GM19463 (cell line): ENCODE data around the gene ZFYVE9.
"Not testable (repeated sequence)": the region's sequence is repeated elsewhere in the genome, so short reads cannot be mapped to it uniquely, and the experiment has no call there.

Experiments used
- ATAC-seq: cut with Tn5 transposase; IDR thresholded peaks from one replicate; pipeline ENCODE4 v1.9.1; 2021; ENCODE audit warnings: mild to moderate bottlenecking, moderate library complexity; ENCODE audit not compliant: unreplicated experiment

Gene ZFYVE9

DNA sequence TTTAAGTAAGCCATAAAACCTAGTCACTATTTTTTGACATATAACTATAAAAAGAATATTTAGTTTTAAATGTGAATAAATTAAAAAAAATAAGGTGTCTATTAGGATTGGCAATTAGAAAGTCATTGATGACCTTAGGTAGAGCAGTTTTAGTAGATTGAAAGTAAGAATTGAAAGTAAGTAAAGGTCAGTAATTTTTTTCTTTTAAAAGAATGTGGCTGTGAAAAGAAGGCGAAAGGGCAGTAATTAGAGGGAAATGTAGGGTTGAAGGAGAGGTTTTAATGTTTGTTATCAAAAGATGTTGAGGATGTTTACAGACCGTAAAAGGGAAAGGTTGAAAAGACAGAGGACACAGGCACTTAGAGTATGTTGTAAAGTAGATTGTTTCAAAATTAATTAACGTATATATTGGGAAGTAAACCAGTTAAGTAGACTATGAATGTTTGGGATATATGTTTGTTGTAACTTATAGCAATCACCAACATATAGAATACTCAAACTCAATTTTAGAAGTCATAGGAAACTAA lies 41.0 kb downstream of the ZFYVE9 start:
- no peak for ATAC-seq

DNA sequence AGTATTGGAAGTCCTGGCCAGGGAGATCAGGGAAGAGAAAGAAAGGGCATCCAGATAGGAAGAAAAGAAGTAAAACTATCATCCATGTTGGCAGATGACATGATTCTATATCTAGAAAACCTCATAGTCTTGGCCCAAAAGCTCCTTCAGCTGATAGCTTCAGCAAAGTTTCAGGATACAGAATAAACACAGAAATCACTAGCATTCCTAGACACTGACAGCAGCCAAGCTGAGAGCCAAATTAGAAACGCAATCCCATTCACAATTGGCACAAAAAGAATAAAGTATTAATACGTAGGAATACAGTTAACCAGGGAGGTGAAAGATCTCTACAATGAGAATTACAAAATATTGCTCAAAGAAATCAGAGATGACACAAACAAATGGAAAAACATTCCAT lies 44.6 kb downstream of the ZFYVE9 start:
- no peak for ATAC-seq

DNA sequence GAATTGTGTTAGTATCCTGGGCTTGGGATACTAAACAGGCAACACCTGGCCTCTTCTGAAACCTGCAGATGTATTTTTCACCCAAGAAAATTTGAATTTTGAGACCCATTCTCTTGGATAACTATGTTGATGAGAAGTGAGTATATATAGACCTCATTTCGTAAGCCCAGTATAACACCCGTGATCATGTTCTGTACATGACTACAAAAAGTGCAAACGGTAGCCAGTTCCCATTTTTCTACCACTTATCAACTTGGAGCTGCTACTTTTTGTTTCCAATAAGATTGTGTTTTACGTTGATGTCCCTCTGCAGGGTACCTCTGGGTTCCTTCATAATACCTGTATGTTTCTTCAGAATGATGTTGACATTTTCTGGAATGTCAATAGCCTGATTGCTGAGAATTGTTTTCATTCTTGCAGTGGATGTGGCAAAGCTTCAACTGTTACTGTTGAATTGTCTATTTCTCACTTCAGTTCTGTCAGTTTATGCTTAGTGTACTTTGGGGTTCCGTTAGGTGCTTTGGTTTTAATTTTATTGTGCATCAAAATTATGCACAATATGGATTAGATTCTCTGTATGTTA lies 48.1 kb downstream of the ZFYVE9 start:
- ATAC-seq: no peak

DNA sequence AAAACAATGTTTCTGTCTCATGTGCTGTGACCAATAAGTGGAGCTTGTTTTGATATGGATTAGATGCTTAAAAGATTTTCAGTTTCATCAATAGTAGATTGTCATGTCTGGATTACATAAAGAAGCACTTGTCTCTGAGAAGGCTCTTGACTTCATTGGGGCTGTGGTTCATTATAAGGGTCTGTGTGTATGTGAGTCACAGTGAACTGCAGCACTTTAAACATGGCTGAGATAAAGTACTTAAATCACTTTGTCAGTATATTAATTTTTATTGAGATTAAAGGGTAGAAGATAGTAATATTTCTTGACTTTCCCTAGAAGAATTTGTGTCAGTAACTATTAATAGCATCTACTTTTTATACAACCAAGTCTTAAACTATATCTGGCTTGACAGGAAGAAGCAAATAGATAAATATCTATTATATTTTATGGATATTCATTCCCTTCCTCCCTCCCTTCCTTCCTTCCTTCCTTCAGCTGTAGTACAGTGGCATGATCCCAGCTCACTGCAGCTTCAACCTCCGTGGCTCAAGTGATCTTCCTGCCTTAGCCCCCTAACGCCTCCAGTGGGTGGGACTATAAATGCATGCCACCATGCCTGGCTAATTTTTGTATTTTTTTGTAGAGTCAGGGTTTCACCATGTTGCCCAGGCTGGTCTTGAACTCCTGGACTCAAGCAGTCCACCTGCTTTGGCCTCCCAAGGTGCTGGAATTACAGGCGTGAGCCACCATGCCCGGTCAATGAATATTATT lies 48.8 kb downstream of the ZFYVE9 start:
- ATAC-seq: no peak

DNA sequence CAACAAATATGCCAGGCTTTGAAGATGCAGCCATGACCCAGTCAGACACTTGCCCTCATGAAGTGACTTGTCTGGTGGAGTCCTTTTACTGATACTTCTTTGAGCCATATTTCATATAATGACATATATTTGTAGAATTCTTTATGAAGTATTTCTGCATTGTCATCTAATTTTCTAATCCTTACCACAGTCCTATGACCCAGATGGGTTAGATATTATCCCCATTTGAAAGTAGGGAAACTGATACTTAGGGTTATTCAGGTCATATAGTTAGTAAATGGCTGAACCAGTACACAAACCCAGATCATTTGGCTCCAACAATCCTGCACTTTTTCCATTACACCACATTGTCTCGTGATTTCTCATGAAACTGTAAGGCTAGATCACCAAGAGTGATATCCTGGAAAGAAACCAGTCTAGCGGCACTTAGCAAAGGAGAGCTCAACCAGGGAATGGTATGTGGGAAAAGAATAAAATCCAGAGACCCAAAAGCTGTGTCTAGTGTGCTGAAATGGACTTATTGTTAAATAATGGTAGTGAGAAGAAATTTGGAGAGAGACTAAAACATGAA lies 49.6 kb downstream of the ZFYVE9 start:
- ATAC-seq: no peak

DNA sequence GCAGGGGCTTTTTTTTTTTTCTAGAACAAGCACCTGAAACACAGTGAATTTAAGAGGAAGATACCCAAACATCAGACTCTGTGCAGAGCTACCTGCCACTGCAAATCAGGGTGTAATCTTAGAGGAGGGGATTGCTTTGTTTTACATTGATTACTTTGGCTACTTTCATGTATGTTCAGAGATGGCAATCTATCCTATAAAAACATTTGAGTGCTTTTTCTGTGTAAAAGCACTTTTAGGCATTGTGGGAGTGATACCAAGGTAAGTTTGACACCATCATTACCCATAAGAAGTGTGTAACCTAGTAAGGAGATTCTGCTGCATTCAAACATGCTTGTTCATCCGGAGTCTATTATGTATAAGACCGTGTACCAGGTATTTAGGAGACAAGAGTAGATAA lies 50.1 kb downstream of the ZFYVE9 start:
- no peak for ATAC-seq

DNA sequence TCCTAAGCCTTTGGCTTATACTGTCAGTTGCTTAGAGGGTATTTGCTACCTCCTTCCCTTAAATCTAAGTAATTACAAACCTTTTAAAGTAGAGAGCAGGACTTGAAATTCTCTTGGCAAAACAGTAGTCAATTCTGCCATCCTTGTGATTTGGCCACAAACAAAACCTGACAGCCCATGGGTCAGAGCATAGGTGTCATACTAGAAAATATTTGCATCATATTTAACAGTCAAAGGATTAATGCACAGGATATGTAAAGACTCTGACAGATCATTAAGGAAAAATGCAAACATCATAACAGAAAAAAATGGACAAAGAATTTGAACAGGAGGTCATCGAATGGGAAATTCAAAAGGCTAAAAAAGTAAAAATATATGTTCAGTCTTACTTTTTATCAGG lies 50.5 kb downstream of the ZFYVE9 start:
- ATAC-seq: no peak

DNA sequence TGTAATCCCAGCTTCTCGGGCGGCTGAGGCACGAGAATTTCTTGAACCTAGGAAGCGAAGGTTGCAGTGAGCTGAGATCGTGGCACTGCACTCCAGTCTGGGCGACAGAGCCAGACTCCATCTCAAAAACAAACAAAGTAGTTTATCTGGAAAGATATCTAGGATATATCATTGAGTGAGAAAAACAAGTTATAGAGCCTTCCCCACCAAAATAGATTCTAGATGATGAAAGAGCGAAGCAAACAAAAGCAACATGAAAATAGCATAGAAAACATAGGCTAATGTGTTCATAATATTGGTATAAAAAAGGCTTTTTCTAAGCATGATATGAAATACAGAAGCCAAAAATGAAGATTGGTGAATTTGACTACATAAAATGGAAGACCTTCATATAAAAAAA lies 52.1 kb downstream of the ZFYVE9 start:
- ATAC-seq: no peak

DNA sequence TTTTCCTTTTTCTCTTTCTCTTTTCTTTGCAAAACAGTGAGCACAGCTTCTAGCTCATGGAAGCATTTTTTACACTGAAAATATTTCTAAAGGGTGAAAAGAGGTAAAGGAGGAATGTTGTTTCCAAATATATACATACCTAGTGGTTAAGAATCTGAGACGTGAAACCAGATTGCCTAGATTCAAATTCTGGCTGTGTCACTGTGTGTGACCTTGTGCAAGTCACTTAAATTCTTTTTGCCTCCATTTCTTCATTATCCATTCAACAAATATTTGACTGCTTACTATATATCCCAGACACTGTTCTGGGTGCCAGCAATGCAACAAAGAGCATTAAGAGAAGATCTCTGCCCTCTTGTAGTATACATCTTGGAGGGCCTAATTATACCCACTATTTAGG lies 53.3 kb downstream of the ZFYVE9 start:
- no peak for ATAC-seq

DNA sequence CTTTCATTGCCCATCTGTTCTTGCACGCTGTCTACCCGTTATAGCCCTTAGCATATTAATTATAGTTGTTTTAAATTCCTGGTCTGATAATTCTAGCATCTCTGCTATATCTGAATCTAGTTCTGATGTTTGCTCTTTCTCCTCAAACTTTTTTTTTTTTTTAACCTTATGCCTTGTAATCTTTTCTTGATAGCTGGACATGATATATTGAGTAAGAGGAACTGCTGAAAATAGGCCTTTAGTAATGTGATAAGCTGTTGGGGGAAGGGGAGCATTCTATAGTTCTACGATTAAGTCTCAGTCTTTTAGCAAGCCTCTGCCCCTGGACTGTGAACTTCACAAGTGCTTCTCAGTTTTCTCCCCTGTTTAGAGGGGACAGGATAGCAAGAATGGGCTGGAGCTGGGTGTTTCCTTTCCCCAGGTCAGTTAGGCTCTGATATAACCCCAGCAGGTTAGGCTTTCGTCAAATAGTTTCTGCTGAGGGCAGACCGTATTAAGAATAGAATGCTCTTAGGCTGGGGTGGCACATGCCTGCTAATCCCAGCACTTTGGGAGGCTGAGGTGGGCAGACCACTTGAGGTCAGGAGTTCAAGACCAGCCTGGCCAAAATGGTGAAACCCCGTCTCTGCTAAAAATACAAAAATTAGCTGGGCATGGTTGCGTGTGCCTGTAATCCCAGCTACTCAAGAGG lies 62.2 kb downstream of the ZFYVE9 start:
- ATAC-seq: no peak

DNA sequence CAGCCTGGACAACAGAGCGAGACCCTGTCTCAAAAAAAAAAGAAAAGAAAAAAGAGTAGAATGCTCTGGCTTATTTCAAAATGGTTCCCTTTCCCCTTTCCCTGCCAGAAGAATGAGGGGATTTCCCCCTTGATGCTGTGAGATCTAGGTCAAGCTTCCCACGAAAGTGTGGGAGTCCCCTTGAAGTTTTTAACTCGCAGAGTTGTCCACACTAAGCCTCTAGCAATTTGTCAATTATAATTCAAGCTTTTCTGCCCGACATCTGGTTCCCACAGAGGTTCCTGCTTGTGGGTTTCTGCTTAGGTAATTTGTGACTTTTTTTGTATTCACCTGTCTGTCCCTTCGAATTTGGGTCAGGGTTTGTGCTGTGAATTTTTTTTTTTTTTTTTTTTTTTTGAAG lies 62.8 kb downstream of the ZFYVE9 start:
- ATAC-seq: no peak

DNA sequence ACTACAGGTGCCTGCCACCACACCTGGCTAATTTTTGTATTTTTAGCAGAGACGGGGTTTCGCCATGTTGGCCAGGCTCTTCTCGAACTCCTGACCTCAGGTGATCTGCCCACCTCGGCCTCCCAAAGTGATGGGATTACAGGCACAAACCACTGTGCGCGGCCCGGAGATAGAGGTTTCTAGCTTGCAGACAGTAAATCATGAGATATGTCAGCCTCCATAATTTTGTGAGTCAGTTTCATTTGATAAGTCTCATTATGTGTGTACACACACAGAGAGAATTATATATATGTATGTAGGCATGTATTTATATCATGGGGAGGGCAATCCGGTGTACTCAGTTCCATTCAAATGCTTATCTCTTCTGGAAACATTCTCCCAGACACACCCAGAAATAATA lies 64.8 kb downstream of the ZFYVE9 start:
- not testable (repeated sequence) for ATAC-seq

DNA sequence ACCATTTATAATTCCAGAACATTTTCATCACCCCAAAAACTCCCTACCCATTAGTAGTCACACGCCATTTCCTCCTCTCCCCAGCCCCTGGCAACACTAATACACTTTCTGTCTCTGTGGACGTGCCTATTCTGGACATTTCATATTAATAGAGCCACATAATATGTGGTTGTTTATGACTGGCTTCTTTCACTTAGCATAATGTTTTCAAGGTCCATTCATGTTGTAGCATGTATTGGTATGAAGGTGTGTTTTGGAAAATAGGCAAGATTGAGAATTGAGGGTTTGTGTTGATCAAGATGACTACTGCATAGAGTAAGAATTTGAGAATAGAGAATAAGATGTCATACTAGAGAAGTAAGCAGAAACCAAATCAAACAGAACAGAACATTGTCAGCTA lies 67.5 kb downstream of the ZFYVE9 start:
- no peak for ATAC-seq

DNA sequence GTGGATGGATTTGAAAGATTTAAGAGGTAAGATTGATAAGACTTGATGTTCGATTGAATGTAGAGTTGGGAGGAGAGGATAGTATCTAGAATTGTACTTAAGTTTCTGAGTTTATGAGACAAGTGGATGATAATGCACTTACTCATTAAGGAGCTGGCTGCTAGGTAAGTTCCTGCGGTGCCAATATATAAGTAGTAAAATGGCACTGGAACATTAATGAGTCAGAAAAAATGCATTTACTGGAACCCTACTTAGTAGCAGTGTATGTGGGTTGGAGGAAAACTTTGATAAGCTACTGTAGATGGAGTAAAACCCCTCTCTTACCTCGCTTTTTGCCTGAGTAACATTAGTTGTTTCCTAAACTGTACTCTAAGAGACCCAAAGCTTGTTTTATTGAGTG lies 68.2 kb downstream of the ZFYVE9 start:
- no peak for ATAC-seq

DNA sequence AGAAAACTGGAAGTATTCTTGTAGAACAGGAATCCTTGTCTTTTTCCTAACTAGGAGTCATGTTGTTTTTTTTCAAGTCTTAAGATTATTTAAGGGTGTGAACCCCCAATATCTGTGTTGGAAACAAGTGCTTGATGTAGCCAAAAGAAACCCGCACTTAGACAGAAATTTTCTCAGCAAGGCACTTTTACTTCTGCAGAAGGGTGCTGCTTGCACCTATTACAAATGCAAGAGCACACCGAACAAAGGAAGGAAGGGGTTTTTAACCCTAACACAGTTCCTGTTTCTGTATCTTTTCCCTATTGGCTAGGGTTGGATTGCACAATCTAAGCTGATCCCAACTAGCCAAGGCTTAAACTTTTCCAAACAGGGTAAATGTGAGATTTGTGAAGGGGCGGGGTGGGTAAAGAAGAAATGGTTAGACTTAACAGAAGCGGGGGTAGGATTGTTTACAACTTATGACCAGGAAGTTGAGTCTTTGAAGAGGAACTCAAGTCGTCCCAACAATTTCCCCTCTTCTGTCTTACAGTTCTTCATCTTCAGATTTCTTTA lies 75.1 kb downstream of the ZFYVE9 start:
- ATAC-seq: no peak

DNA sequence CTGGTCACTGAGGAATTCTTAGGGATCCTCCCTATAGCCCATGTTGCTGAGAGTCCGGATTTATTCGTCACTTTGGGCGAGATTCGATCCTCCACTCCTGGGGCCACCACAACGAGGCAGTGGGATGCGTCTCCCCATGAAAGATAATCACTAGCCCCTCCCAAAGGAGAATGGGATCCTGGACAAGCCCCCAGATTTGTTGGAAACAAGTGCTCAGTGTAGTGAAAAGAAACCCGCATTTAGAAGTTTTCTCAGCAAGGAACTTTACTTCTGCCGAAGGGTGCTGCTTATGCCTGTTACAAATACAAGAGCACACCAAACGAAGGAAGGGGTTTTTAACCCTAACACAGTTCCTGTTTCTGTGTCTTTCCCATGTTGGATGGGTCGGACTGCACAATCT lies 83.3 kb downstream of the ZFYVE9 start:
- ATAC-seq: no peak

DNA sequence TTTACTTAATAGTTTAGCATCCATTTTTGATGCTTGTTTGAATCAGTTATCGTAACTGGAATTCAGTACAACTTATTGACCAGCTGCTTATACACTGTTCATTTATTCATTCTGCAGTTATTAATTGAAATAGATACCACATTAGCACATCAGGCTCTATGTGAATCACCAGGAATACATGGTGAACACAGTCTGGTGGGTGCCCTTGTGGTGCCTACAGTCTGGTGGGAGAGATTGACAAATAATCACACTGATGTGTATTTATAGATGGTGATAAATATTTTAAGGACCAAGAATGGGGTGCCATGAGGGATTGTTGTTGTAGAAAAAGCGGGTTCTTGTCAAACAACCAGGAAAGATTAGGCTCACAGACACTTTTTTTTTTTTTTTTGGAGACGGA lies 87.6 kb downstream of the ZFYVE9 start:
- ATAC-seq: no peak

DNA sequence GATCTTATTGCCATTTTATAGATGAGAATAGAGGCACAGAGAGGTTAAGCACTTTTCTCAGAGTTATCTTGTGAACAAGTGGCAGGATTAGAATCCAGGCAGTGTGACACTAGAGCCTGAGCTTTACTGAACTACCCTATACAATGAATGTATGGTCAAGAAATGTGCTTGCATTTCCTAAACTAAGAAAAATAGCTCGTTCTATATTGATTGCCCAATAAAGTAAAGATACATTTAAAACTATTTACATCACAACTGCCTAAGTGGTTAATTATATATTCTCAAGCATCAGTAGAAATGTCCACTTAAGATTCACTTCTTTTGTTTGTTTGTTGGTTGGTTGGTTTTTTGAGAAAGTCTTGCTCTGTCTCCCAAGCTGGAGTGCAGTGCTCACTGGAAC lies 91.6 kb downstream of the ZFYVE9 start:
- ATAC-seq: no peak

DNA sequence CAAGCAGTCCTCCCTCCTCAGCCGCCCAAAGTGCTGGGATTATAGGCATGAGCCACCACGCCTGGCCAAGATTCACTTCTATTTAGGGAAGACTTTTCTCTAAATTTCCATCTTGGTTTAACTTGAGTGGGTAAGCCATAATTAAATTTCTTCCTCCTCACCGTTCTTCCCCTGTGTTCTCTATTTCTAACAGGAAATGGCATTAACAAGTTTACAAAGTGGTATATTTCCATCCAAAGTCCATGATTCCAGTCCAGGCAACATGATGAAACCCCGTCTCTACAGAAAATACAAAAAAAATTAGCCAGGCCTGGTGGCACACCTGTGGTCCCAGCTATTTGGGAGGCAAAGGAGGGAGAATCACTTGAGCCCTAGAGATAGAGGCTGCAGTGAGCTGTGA lies 92.1 kb downstream of the ZFYVE9 start:
- no peak for ATAC-seq

DNA sequence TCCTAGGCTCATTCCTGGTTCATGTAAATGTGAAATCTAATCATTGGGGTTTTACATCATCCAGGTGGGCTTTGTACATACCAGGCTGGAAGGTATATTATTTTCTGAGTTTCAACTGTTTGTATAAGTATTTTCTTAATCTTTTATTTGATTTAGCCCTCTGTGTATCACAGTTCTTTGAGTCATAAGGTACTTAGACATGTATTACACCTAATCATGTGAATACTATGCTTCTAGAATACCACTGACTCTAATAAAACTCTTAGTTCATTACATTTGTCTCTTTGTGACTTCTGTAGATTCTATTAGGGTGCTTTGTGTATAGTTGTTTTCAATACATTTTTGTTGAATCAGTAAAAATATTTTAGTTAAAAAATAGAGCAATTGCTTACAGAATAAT lies 92.8 kb downstream of the ZFYVE9 start:
- no peak for ATAC-seq

DNA sequence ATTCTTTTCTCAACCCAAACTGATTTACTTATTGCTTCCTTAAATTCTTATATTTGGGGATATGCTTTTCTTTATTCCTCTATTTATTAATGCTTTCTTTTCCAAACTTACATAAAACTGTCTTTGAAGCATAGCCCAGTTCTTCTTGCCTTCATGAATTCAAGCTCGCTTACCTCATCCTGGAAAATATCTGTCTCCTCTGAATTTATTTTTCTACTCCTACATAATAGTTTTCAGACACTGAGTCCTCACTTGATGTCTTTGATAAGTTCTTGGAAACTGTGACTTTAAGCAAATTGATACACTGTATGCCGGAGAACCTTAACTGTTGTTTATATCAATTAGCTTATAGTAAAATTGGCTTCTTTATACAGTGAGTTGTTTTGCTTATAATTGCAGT lies 93.8 kb downstream of the ZFYVE9 start:
- ATAC-seq: no peak

DNA sequence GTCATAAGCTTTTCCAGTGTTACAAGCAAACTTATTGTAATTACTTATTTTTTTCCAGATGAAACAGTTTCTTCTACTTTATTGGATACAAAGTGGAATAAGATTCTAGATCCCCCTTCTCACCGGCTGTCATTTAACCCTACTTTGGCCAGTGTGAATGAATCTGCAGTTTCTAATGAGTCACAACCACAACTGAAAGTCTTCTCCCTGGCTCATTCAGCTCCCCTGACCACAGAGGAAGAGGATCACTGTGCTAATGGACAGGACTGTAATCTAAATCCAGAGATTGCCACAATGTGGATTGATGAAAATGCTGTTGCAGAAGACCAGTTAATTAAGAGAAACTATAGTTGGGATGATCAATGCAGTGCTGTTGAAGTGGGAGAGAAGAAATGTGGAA lies 95.5 kb downstream of the ZFYVE9 start:
- ATAC-seq: no peak
